ENCODE data around the gene LRSAM1.

DNA sequence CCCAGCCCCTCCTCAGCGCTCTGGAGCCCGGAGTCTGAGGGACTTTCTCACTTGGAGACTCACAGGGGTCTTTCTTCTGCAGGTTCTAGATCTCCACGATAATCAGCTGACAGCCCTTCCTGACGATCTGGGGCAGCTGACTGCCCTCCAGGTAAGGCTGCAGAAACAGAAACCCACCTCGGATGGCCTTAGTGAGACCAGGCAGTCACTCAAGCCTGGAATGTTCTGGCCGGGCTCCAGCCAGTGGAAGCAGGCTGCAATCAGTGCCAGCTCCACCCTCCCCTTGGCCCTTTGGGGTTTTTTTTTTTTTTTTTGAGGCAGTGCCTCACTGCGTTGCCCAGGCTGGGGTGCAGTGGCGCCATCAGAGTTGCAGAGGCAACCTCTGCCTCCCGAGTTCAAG, 7.6 kb downstream of the LRSAM1 start:
- TF ChIP-seq, protein P1, sequence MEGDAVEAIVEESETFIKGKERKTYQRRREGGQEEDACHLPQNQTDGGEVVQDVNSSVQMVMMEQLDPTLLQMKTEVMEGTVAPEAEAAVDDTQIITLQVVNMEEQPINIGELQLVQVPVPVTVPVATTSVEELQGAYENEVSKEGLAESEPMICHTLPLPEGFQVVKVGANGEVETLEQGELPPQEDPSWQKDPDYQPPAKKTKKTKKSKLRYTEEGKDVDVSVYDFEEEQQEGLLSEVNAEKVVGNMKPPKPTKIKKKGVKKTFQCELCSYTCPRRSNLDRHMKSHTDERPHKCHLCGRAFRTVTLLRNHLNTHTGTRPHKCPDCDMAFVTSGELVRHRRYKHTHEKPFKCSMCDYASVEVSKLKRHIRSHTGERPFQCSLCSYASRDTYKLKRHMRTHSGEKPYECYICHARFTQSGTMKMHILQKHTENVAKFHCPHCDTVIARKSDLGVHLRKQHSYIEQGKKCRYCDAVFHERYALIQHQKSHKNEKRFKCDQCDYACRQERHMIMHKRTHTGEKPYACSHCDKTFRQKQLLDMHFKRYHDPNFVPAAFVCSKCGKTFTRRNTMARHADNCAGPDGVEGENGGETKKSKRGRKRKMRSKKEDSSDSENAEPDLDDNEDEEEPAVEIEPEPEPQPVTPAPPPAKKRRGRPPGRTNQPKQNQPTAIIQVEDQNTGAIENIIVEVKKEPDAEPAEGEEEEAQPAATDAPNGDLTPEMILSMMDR (IDR thresholded peaks at IDR 0.05; ENCODE audit: low read depth, low read length): no peak
- TF ChIP-seq EZH2phosphoT487 (IDR thresholded peaks at IDR 0.05; ENCODE audit: low read depth): no peak
